Neural cell (in vitro differentiated cells): ENCODE results near the gene CRIM1.

Experiments
- EZH2 ChIP-seq: fragments of 200-600, 300-800 bp; shearing (Covaris generic), sonication (generic); IDR thresholded peaks from 2 replicates; pipeline ENCODE4 v1.6.1; 2014; ENCODE audit warnings: antibody characterized with exemption, low read length, borderline replicate concordance, mild to moderate bottlenecking; ENCODE audit not compliant: insufficient read depth, poor library complexity, severe bottlenecking
- MXI1 ChIP-seq: fragments of 450-650 bp; conservative IDR thresholded peaks from 2 replicates; pipeline ENCODE4 v1.6.1; 2014; ENCODE audit warnings: antibody characterized with exemption, mild to moderate bottlenecking; ENCODE audit not compliant: poor library complexity, severe bottlenecking
- POLR2AphosphoS5 ChIP-seq: IDR thresholded peaks from 2 replicates; pipeline ENCODE4 v1.6.1; 2012
- SMC3 ChIP-seq: fragments of 450-650 bp; conservative IDR thresholded peaks from 2 replicates; pipeline ENCODE4 v1.6.1; 2014; ENCODE audit warnings: antibody characterized with exemption, mild to moderate bottlenecking, moderate library complexity; ENCODE audit not compliant: poor library complexity
- TAF1 ChIP-seq: IDR thresholded peaks from 2 replicates; pipeline ENCODE4 v1.6.1; 2012; ENCODE audit warnings: low read depth
- TF ChIP-seq, protein P1 (sequence below): fragments of 450-650 bp; IDR thresholded peaks from 2 replicates; pipeline ENCODE4 v1.5.1; 2014; ENCODE audit warnings: antibody characterized with exemption, mild to moderate bottlenecking, moderate library complexity; ENCODE audit not compliant: poor library complexity, severe bottlenecking

DNA sequence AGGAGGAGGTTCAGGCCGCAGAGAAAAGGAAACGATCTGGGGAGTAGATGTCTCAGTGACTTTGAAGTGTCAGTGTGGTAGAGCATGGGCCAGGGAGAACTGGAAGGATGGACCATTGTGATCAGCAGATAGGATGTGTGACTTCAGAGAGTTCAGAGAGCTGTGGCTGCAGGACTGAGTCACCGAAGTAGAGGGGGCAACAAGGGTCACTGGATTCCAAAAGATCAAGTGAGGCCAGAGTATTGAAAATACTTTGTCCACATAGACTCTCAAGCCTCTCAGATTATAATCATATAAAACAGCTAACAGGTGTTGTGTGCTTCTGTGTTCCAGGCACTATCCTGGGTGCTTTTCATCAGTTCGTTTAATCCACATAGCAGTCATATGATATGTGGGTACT lies 99.4 kb downstream of the CRIM1 start:
- TF ChIP-seq TAF1 = no peak
- TF ChIP-seq POLR2AphosphoS5 = no peak
- TF ChIP-seq, protein P1, sequence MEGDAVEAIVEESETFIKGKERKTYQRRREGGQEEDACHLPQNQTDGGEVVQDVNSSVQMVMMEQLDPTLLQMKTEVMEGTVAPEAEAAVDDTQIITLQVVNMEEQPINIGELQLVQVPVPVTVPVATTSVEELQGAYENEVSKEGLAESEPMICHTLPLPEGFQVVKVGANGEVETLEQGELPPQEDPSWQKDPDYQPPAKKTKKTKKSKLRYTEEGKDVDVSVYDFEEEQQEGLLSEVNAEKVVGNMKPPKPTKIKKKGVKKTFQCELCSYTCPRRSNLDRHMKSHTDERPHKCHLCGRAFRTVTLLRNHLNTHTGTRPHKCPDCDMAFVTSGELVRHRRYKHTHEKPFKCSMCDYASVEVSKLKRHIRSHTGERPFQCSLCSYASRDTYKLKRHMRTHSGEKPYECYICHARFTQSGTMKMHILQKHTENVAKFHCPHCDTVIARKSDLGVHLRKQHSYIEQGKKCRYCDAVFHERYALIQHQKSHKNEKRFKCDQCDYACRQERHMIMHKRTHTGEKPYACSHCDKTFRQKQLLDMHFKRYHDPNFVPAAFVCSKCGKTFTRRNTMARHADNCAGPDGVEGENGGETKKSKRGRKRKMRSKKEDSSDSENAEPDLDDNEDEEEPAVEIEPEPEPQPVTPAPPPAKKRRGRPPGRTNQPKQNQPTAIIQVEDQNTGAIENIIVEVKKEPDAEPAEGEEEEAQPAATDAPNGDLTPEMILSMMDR = no peak
- no peak for TF ChIP-seq MXI1
- TF ChIP-seq SMC3 = no peak
- TF ChIP-seq EZH2 = no peak
